Measurements from ENCODE around the gene ANXA4.
"Not testable (repeated sequence)": the region's sequence is repeated elsewhere in the genome, so short reads cannot be mapped to it uniquely, and the experiment has no call there.

ANXA4 gene

GRCh38 chr2:69762513-69763494 lies 20.9 kb downstream of the ANXA4 start:
- H3K4me3 ChIP-seq (ENCODE audit: control insufficient read depth in 1 of 7, extremely low read depth in 1 of 7, insufficient read depth in 4 of 7, low read depth in 2 of 7, low read length in 6 of 7) = no peak overlapping the region
- DNase-seq = no peak
- no peak overlapping the region for H3K27ac ChIP-seq (ENCODE audit: insufficient read depth in 1 of 2, low read depth in 1 of 2, low read length in 2 of 2, poor library complexity in 1 of 2, severe bottlenecking in 2 of 2)
- no peaks in the 10 kb centered on the region for H3K9me3 ChIP-seq (ENCODE audit: control extremely low read depth in 1 of 5, control insufficient read depth in 4 of 5, insufficient read depth in 2 of 5, low read depth in 1 of 5, low read length in 4 of 5)
- WGBS (ENCODE audit: insufficient coverage) = 95% methylated on average over 12 of the region's 14 CpGs
- CTCF ChIA-PET = interaction anchor here (0.6 to 1.6 kb wide), 7 partner anchors 15 to 199 kb away, joined by 3 to 6 read pairs (median 4); no protein-coding TSS in a partner anchor
- no peaks in the 10 kb centered on the region for H3K27me3 ChIP-seq (replicated peaks in 2 of 5; ENCODE audit: control insufficient read depth in 4 of 5, insufficient read depth in 5 of 5, low read length in 4 of 5)
- peaks cover 2 to 8% (median 4%) of the 10 kb centered on the region in 4 experiments for H3K36me3 ChIP-seq (ENCODE audit: control insufficient read depth in 4 of 4, insufficient read depth in 4 of 4, low read length in 3 of 4)
- H3K4me1 ChIP-seq (ENCODE audit: control extremely low read depth in 1 of 4, control insufficient read depth in 4 of 4, insufficient read depth in 4 of 4, low read length in 3 of 4) = peaks cover 0 to 11% (median 4%) of the 10 kb centered on the region in 4 experiments
- POLR2A ChIA-PET = interaction anchor here (0.9 kb wide), 1 partner anchor 14 kb away, joined by 3 read pairs; no protein-coding TSS in a partner anchor

DNA sequence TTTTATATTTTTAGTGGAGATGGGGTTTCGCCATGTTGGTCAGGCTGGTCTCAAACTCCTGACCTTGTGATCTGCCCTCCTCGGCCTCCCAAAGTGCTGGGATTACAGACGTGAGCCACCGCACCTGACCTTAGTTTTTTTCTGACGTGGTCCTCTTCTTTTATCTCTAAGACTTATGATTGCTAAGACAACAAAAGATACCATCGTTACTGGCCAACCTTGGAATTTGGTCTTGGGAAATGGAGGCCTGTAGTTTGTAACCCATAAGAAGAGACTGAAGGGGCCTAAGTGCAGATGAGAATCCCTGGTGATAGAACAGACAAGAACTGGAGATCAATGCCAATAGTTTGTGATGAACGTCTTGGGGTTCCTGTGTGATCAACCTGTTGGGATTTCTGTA lies 21.9 kb downstream of the ANXA4 start:
- H3K27ac ChIP-seq (ENCODE audit: insufficient read depth in 1 of 2, low read depth in 1 of 2, low read length in 2 of 2, poor library complexity in 1 of 2, severe bottlenecking in 2 of 2); H3K27me3 ChIP-seq (replicated peaks in 2 of 5; ENCODE audit: control insufficient read depth in 4 of 5, insufficient read depth in 5 of 5, low read length in 4 of 5); H3K36me3 ChIP-seq (ENCODE audit: control insufficient read depth in 4 of 4, insufficient read depth in 4 of 4, low read length in 3 of 4); H3K4me3 ChIP-seq (ENCODE audit: control insufficient read depth in 1 of 7, extremely low read depth in 1 of 7, insufficient read depth in 4 of 7, low read depth in 2 of 7, low read length in 6 of 7); DNase-seq; H3K9me3 ChIP-seq (ENCODE audit: control extremely low read depth in 1 of 5, control insufficient read depth in 4 of 5, insufficient read depth in 2 of 5, low read depth in 1 of 5, low read length in 4 of 5); POLR2A ChIA-PET: not testable (repeated sequence)
- CTCF ChIA-PET = interaction anchor here (0.6 to 1.6 kb wide), 3 partner anchors 30 to 200 kb away, joined by 3 to 4 read pairs (median 3); no protein-coding TSS in a partner anchor
- peaks cover 0 to 11% (median 4%) of the 10 kb centered on the region in 4 experiments for H3K4me1 ChIP-seq (ENCODE audit: control extremely low read depth in 1 of 4, control insufficient read depth in 4 of 4, insufficient read depth in 4 of 4, low read length in 3 of 4)
- WGBS (ENCODE audit: insufficient coverage) = 96% methylated on average over 5 of the region's 7 CpGs

GRCh38 chr2:69764286-69765095 lies 22.6 kb downstream of the ANXA4 start:
- Histone ChIP-seq H3K4me1 (ENCODE audit: control extremely low read depth in 1 of 4, control insufficient read depth in 4 of 4, insufficient read depth in 4 of 4, low read length in 3 of 4) (peaks cover 0 to 11% (median 4%) of the 10 kb centered on the region in 4 experiments), H3K27me3 (replicated peaks in 2 of 5; ENCODE audit: control insufficient read depth in 4 of 5, insufficient read depth in 5 of 5, low read length in 4 of 5) (no peaks in the 10 kb centered on the region), H3K9me3 (ENCODE audit: control extremely low read depth in 1 of 5, control insufficient read depth in 4 of 5, insufficient read depth in 2 of 5, low read depth in 1 of 5, low read length in 4 of 5) (no peaks in the 10 kb centered on the region), H3K27ac (ENCODE audit: insufficient read depth in 1 of 2, low read depth in 1 of 2, low read length in 2 of 2, poor library complexity in 1 of 2, severe bottlenecking in 2 of 2) (no peak overlapping the region), H3K36me3 (ENCODE audit: control insufficient read depth in 4 of 4, insufficient read depth in 4 of 4, low read length in 3 of 4) (peaks cover 0 to 6% (median 2%) of the 10 kb centered on the region in 4 experiments), H3K4me3 (ENCODE audit: control insufficient read depth in 1 of 7, extremely low read depth in 1 of 7, insufficient read depth in 4 of 7, low read depth in 2 of 7, low read length in 6 of 7) (no peak overlapping the region)
- POLR2A ChIA-PET = no interaction called here
- 92% methylated on average over 2 of the region's 5 CpGs for WGBS (ENCODE audit: insufficient coverage)
- CTCF ChIA-PET = interaction anchor here (0.8 to 1.7 kb wide), 3 partner anchors 9 to 17 kb away, joined by 3 to 4 read pairs (median 3); no protein-coding TSS in a partner anchor
- DNase-seq = no peak

- ChIA-PET POLR2A (no interaction called here), CTCF (interaction anchor here (0.8 to 1.7 kb wide), 3 partner anchors 9 to 18 kb away, joined by 3 to 4 read pairs (median 3); no protein-coding TSS in a partner anchor)
- Histone ChIP-seq H3K9me3 (ENCODE audit: control extremely low read depth in 1 of 5, control insufficient read depth in 4 of 5, insufficient read depth in 2 of 5, low read depth in 1 of 5, low read length in 4 of 5) (no peaks in the 10 kb centered on the region), H3K4me1 (ENCODE audit: control extremely low read depth in 1 of 4, control insufficient read depth in 4 of 4, insufficient read depth in 4 of 4, low read length in 3 of 4) (peaks cover 0 to 15% (median 7%) of the 10 kb centered on the region in 4 experiments), H3K27me3 (replicated peaks in 2 of 5; ENCODE audit: control insufficient read depth in 4 of 5, insufficient read depth in 5 of 5, low read length in 4 of 5) (no peaks in the 10 kb centered on the region), H3K27ac (ENCODE audit: insufficient read depth in 1 of 2, low read depth in 1 of 2, low read length in 2 of 2, poor library complexity in 1 of 2, severe bottlenecking in 2 of 2) (no peak overlapping the region), H3K4me3 (ENCODE audit: control insufficient read depth in 1 of 7, extremely low read depth in 1 of 7, insufficient read depth in 4 of 7, low read depth in 2 of 7, low read length in 6 of 7) (no peak overlapping the region), H3K36me3 (ENCODE audit: control insufficient read depth in 4 of 4, insufficient read depth in 4 of 4, low read length in 3 of 4) (peaks cover 0 to 6% (median 2%) of the 10 kb centered on the region in 4 experiments)
- WGBS (ENCODE audit: insufficient coverage) = 100% methylated on average over 1 of the region's 2 CpGs
- no peak for DNase-seq
Measured at GRCh38 chr2:69765096-69765380, 23.1 kb downstream of the ANXA4 start.

DNA sequence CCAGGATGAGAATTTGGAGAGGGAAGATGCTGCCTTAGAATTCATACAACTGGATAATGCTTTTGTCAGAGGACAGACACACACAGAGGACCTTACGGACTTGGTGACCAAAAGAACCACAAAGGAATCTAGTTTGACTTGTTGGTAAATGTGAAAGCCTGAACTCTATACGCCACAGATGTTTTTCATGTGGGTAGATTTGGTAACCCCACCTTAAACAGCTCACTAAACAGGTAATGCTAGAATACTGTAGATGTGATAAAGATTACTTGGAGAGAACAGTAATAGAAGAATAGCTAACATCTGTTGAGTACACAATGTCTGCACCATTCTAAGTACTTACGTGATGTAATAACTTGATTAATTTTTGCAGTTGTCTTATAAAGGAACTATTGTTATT lies 24.1 kb downstream of the ANXA4 start:
- H3K9me3 ChIP-seq (ENCODE audit: control extremely low read depth in 1 of 5, control insufficient read depth in 4 of 5, insufficient read depth in 2 of 5, low read depth in 1 of 5, low read length in 4 of 5) = no peaks in the 10 kb centered on the region
- no peak for DNase-seq
- no peaks in the 10 kb centered on the region for H3K27me3 ChIP-seq (replicated peaks in 2 of 5; ENCODE audit: control insufficient read depth in 4 of 5, insufficient read depth in 5 of 5, low read length in 4 of 5)
- H3K27ac ChIP-seq (ENCODE audit: insufficient read depth in 1 of 2, low read depth in 1 of 2, low read length in 2 of 2, poor library complexity in 1 of 2, severe bottlenecking in 2 of 2) = no peak overlapping the region
- H3K4me1 ChIP-seq (ENCODE audit: control extremely low read depth in 1 of 4, control insufficient read depth in 4 of 4, insufficient read depth in 4 of 4, low read length in 3 of 4) = peaks cover 0 to 20% (median 11%) of the 10 kb centered on the region in 4 experiments
- no peak overlapping the region for H3K4me3 ChIP-seq (ENCODE audit: control insufficient read depth in 1 of 7, extremely low read depth in 1 of 7, insufficient read depth in 4 of 7, low read depth in 2 of 7, low read length in 6 of 7)
- POLR2A ChIA-PET = interaction anchor here (1.1 kb wide), 1 partner anchor 63 kb away, joined by 3 read pairs; no protein-coding TSS in a partner anchor
- H3K36me3 ChIP-seq (ENCODE audit: control insufficient read depth in 4 of 4, insufficient read depth in 4 of 4, low read length in 3 of 4) = peaks cover 0 to 6% (median 2%) of the 10 kb centered on the region in 4 experiments
- WGBS (ENCODE audit: insufficient coverage) = no CpG with 5 or more reads among the region's 3 CpGs
- CTCF ChIA-PET = interaction anchor here (1.0 to 3.0 kb wide), 7 partner anchors 10 to 35 kb away, joined by 3 to 11 read pairs (median 4); no protein-coding TSS in a partner anchor

- peak in 1 of 3 donors; percentile 47 for DNase-seq
Measured at GRCh38 chr2:69767034-69767433, 25.1 kb downstream of the ANXA4 start.

More at GRCh38 chr2:69767034-69767433, 25.1 kb downstream of the ANXA4 start:
- no peaks in the 10 kb centered on the region for H3K9me3 ChIP-seq (ENCODE audit: control extremely low read depth in 1 of 5, control insufficient read depth in 4 of 5, insufficient read depth in 2 of 5, low read depth in 1 of 5, low read length in 4 of 5)
- peaks cover 0 to 6% (median 1%) of the 10 kb centered on the region in 4 experiments for H3K36me3 ChIP-seq (ENCODE audit: control insufficient read depth in 4 of 4, insufficient read depth in 4 of 4, low read length in 3 of 4)
- ChIA-PET POLR2A (interaction anchor here (1.1 to 1.6 kb wide), 2 partner anchors 26 to 62 kb away, joined by 3 to 4 read pairs; partner anchors contain the start of gene ANXA4), CTCF (interaction anchor here (0.6 to 3.0 kb wide), 14 partner anchors 11 to 80 kb away, joined by 3 to 12 read pairs (median 5); no protein-coding TSS in a partner anchor)
- 96% methylated on average over 3 of the region's 3 CpGs for WGBS (ENCODE audit: insufficient coverage)
- H3K4me1 ChIP-seq (ENCODE audit: control extremely low read depth in 1 of 4, control insufficient read depth in 4 of 4, insufficient read depth in 4 of 4, low read length in 3 of 4) = peaks cover 0 to 20% (median 11%) of the 10 kb centered on the region in 4 experiments
- no peak overlapping the region for H3K27ac ChIP-seq (ENCODE audit: insufficient read depth in 1 of 2, low read depth in 1 of 2, low read length in 2 of 2, poor library complexity in 1 of 2, severe bottlenecking in 2 of 2)
- no peak overlapping the region for H3K4me3 ChIP-seq (ENCODE audit: control insufficient read depth in 1 of 7, extremely low read depth in 1 of 7, insufficient read depth in 4 of 7, low read depth in 2 of 7, low read length in 6 of 7)
- H3K27me3 ChIP-seq (replicated peaks in 2 of 5; ENCODE audit: control insufficient read depth in 4 of 5, insufficient read depth in 5 of 5, low read length in 4 of 5) = no peaks in the 10 kb centered on the region

All from common myeloid progenitor, CD34-positive (primary cell).